LHCN-M2 (cell line): Measurements from ENCODE around the gene SLC25A2. TPM values are rescaled to one million over a fixed set of nuclear protein-coding genes. Genes with fewer than 3 reads are reported as not detected.
"Not testable (repeated sequence)": the region's sequence is repeated elsewhere in the genome, so short reads cannot be mapped to it uniquely, and the experiment has no call there.

Experiments
- DNase-seq: peaks from one replicate; pipeline ENCODE4 v3.0.0-alpha.2; 2012; ENCODE audit warnings: low read depth
- total RNA-seq: library from RNA; depleted of rRNA; stranded (reverse); fragments of >200 nt; gene quantifications from 2 replicates; pipeline ENCODE4 v1.2.3, GENCODE V29; 2014; rRNA removed

SLC25A2 gene
- total RNA-seq, 1 experiment from 2014 or later: 0.17 TPM

DNA sequence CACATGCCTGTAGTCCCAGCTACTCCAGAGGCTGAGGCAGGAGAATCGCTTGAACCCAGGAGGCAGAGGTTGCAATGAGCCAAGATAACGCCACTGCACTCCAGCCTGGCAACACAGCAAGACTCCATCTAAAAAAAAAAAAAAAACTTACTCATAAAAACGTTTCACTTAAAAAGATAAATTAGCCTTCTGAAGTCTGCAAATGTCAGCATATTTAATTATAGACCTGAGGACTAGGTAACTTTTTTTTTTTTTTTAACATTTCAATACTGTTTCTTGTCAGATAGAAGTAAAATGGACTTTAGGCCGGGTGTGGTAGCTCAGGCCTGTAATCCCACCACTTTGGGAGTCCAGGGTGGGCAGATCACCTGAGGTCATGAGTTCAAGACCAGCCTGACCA lies 13.1 kb upstream of the SLC25A2 start:
- DNase-seq: not testable (repeated sequence)

DNA sequence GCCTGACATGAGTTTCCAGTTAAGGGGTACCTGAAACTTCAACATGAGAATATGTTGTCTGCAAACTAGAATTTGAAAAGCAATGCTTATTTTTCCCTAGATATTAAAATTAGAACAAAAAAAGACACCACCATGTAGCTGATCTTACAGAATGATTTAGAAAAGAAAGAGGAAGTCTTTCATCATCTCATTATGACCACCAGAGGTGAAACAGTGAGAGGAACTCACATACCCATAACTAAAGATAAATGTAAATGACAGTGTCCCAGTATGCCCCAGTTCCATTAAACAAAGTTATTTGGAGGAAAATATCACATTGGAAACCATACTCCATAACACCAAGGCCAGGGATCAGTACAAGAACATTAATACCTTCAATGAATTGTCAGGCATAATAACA lies 9.9 kb upstream of the SLC25A2 start:
- DNase-seq: no peak

DNA sequence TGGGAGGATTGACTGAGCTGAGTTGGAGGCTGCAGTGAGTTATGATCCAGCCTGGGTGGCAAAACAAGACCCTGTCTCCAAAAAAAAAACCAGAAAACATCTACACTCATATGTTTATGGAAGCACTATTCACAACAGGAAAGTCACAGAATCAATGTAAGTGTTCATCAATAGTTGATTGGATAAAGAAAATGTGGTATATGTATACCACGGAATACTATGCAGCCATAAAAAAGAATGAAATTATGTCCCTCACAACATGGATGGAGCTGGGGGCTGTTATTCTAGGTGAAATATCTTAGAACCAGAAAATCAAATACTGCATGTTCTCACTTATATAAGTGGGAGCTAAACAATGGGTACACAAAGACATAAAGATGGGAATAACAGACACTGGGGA lies 2.8 kb upstream of the SLC25A2 start:
- DNase-seq: no peak

DNA sequence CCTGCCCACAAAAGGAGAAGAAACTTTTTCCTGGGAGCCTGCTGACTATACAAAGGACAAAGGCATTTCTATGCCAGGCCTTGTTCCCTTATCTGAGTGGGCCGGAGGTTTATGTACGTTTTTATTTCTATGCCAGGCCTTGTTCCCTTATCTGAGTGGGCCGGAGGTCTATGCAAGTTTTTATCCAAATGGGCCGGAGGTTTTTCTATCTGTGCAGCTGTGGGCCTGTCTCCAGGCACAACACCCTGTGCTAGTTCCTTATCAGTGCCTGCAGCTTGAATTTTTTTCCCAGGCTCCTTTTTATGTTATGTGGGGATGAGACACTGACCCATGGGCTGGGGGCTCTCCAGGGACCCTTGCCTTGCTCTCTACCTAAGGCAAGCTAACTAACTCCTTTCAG lies 5.5 kb downstream of the SLC25A2 start:
- DNase-seq: no peak

DNA sequence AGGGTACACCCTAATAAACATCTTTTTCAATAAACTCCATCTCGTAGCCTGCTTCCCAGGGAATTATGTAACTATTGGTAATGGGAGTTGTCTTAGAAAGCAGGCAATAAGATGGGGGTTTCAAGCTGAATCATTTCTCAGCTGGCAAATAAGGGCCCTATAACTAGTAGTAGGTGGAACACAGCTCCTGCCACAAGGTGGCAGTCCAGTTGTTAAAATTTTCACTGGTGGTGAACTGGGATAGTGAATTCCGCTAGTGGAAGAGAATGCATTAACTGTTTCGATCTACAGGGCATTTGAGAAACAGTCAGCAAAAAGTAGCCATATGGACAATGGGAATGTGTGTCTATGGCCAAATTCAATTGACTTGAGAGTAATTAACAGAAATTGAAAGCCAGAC lies 30.9 kb downstream of the SLC25A2 start:
- DNase-seq: no peak

DNA sequence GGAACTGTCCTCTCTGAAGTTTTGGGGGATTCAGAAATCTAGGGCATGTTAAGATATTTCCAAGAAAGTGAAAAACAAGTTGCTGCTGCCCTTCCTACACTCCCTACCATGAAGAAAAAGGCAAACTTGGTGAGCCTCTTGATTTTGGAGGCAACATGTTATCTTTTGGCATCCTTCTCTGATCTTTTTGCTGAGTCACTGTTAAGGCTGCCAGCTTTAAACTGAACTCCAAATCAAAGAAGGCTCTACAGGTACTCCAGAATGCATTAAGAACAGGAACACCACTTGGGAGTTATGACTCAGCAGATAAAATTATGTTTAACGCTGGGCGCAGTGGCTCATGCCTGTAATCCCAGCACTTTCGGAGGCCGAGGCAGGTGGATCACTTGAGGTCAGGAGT lies 34.7 kb downstream of the SLC25A2 start:
- no peak for DNase-seq

DNA sequence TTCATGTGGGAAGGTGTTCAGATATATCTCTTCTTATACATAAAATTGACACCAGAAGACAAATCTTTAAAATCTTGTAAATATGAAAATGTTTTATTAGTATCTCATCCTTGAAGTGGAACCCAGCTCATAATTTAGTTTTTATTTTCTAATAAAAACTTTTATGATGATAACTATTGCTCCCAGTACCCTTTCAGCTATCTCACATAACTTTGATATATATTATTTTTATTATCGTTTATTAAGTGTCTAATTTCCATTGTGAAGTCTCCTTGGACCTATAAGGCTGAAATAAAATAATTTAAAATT lies 42.7 kb downstream of the SLC25A2 start:
- no peak for DNase-seq

DNA sequence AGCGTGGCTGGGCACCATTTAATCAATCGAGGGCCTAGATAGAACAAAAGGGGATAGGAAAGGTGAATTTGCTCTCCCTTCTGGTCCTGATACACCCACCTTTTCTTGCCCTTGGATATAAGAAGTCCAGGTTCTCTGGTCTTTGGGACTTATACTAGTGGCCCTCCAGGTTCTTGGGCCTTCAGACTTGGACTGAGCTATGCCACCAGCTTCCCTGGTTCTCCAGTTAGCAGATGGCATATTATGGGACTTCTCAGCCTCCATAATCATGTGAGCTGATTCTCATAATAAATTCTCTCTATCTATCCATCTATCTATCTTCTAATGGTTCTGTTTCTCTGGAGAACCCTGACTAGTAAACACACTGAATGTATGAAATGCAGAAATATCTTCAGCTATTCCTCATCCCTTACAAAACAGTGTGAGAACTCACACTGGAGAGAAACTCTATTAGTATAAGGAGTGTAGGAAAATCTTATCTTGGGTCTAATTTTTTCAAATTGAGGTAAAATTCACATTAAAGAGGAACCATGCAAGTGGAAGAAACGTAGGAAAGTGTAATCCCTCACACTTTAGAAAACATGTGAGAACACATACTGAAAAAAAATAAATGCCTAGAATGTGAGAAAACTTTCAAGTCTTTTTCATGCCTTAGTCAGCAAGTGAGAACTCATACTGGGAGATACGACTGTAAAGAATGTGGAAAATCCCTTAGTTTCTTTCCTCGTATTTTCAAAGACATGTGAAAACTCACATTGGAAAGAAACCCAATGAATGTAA lies 43.2 kb downstream of the SLC25A2 start:
- DNase-seq: peak; percentile 19

DNA sequence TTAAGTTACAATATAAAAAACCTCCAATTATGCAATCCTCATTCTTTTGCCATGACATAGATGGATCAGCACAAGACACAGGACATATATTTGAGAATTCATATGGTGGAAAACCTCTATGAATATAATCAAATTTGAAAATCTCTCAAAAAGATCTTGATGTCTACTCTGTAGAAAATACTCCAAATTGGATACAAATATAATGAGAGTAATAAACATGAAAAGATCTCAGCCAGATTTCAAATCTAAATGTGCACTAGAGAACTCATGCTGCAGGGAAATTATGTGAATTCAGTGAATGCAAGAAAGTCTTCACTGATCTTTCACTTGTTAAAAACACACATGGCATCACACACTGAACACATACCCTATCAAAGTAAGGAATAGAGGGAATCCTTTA lies 44.9 kb downstream of the SLC25A2 start:
- DNase-seq: no peak

DNA sequence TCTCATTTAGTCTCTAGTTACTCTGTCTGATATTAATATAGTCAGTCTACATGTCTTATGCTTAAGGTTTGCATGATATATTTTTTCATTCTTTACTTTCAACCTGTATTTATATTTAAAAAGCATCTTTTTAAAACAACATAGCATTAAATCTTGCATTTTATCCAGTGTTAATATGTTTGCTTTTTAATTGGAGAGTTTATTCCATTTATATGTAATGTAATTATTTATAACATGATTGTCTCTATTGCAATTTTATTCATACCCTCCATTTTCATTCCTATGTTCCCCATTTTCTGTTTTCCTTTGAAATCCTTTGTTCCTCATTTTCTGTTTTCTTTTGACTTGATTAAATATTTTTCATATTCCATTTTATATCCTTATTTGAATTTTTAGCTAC lies 45.4 kb downstream of the SLC25A2 start:
- no peak for DNase-seq

Other genes starting within 250 kb of the SLC25A2 start
- 10.7 and 13.4 TPM in 2 replicates for gene PCDHB2, start 209.4 kb downstream of the SLC25A2 start, total RNA-seq
- gene PCDHB3, start 203.6 kb downstream of the SLC25A2 start, total RNA-seq: 2.0 and 2.4 TPM in 2 replicates
- 1.8 and 1.9 TPM in 2 replicates for gene PCDHB4, start 182.2 kb downstream of the SLC25A2 start, total RNA-seq
- 0.63 and 1.1 TPM in 2 replicates for gene PCDHB5, start 168.8 kb downstream of the SLC25A2 start, total RNA-seq
- 0.34 and 0.38 TPM in 2 replicates for gene PCDHB6, start 154.0 kb downstream of the SLC25A2 start, total RNA-seq
- gene PCDHB7, start 131.4 kb downstream of the SLC25A2 start, total RNA-seq: 2.0 and 3.4 TPM in 2 replicates
- gene PCDHB8, start 126.3 kb downstream of the SLC25A2 start, total RNA-seq: 9.6 and 12.3 TPM in 2 replicates
- gene PCDHB16, start 121.7 kb downstream of the SLC25A2 start, total RNA-seq: 10.4 and 12.2 TPM in 2 replicates
- 2.8 and 3.1 TPM in 2 replicates for gene PCDHB9, start 116.9 kb downstream of the SLC25A2 start, total RNA-seq
- 2.4 and 2.8 TPM in 2 replicates for gene PCDHB10, start 111.7 kb downstream of the SLC25A2 start, total RNA-seq
- gene PCDHB11, start 104.4 kb downstream of the SLC25A2 start, total RNA-seq: 0.77 and 1.5 TPM in 2 replicates
- gene PCDHB12, start 95.3 kb downstream of the SLC25A2 start, total RNA-seq: 3.1 and 3.6 TPM in 2 replicates
- gene PCDHB13, start 90.1 kb downstream of the SLC25A2 start, total RNA-seq: 3.5 and 5.1 TPM in 2 replicates
- 4.3 and 4.9 TPM in 2 replicates for gene PCDHB14, start 80.7 kb downstream of the SLC25A2 start, total RNA-seq
- gene PCDHB15, start 58.7 kb downstream of the SLC25A2 start, total RNA-seq: 3.8 TPM in 2 replicates
- gene TAF7, start 16.7 kb upstream of the SLC25A2 start, total RNA-seq: 65.1 and 67.6 TPM in 2 replicates
- gene PCDHGA1, start 26.5 kb upstream of the SLC25A2 start, total RNA-seq: 5.3 and 7.1 TPM in 2 replicates
- gene PCDHGA2, start 34.7 kb upstream of the SLC25A2 start, total RNA-seq: 0.90 and 1.1 TPM in 2 replicates
- 0.57 TPM in 1 of 2 replicates, not detected in the other for gene PCDHGA3, start 39.8 kb upstream of the SLC25A2 start, total RNA-seq
- gene PCDHGB1, start 46.0 kb upstream of the SLC25A2 start, total RNA-seq: 6.8 and 8.1 TPM in 2 replicates
- gene PCDHGA4, start 51.0 kb upstream of the SLC25A2 start, total RNA-seq: 3.9 and 4.4 TPM in 2 replicates
- gene PCDHGB2, start 55.9 kb upstream of the SLC25A2 start, total RNA-seq: 9.0 and 12.5 TPM in 2 replicates
- 0.98 and 1.5 TPM in 2 replicates for gene PCDHGA5, start 60.1 kb upstream of the SLC25A2 start, total RNA-seq
- 1.4 and 1.6 TPM in 2 replicates for gene PCDHGB3, start 66.2 kb upstream of the SLC25A2 start, total RNA-seq
- gene PCDHGA6, start 69.8 kb upstream of the SLC25A2 start, total RNA-seq: 0.77 and 0.98 TPM in 2 replicates
- 0.57 and 0.77 TPM in 2 replicates for gene PCDHGA7, start 78.7 kb upstream of the SLC25A2 start, total RNA-seq
- 0.69 and 0.71 TPM in 2 replicates for gene PCDHGB4, start 83.6 kb upstream of the SLC25A2 start, total RNA-seq
- 0.26 and 0.75 TPM in 2 replicates for gene PCDHGA8, start 88.6 kb upstream of the SLC25A2 start, total RNA-seq
- 0.52 and 2.1 TPM in 2 replicates for gene PCDHGB5, start 93.9 kb upstream of the SLC25A2 start, total RNA-seq
- gene PCDHGA9, start 98.7 kb upstream of the SLC25A2 start, total RNA-seq: 0.64 and 0.75 TPM in 2 replicates
- 0.32 and 0.40 TPM in 2 replicates for gene PCDHGB6, start 104.0 kb upstream of the SLC25A2 start, total RNA-seq
- 17.4 and 21.4 TPM in 2 replicates for gene PCDHGA10, start 108.9 kb upstream of the SLC25A2 start, total RNA-seq
- 0.52 and 0.83 TPM in 2 replicates for gene PCDHGB7, start 113.6 kb upstream of the SLC25A2 start, total RNA-seq
- gene PCDHGA11, start 117.0 kb upstream of the SLC25A2 start, total RNA-seq: 0.64 and 0.75 TPM in 2 replicates
- 6.1 and 6.9 TPM in 2 replicates for gene PCDHGA12, start 126.5 kb upstream of the SLC25A2 start, total RNA-seq
- gene PCDHGC3, start 171.9 kb upstream of the SLC25A2 start, total RNA-seq: 96.0 and 98.3 TPM in 2 replicates
- gene PCDHGC4, start 181.0 kb upstream of the SLC25A2 start, total RNA-seq: 0.69 and 0.83 TPM in 2 replicates
- 1.7 and 2.0 TPM in 2 replicates for gene PCDHGC5, start 185.0 kb upstream of the SLC25A2 start, total RNA-seq